Inflammatory macrophage treated with lipopolysaccharide for 4 hours (primary cell): ENCODE measurements around the gene CCDC142.

ENCODE experiments used
- DNase-seq: peaks from one replicate; pipeline ENCODE4 v3.0.0-alpha.2; 2020

CCDC142 gene

DNA sequence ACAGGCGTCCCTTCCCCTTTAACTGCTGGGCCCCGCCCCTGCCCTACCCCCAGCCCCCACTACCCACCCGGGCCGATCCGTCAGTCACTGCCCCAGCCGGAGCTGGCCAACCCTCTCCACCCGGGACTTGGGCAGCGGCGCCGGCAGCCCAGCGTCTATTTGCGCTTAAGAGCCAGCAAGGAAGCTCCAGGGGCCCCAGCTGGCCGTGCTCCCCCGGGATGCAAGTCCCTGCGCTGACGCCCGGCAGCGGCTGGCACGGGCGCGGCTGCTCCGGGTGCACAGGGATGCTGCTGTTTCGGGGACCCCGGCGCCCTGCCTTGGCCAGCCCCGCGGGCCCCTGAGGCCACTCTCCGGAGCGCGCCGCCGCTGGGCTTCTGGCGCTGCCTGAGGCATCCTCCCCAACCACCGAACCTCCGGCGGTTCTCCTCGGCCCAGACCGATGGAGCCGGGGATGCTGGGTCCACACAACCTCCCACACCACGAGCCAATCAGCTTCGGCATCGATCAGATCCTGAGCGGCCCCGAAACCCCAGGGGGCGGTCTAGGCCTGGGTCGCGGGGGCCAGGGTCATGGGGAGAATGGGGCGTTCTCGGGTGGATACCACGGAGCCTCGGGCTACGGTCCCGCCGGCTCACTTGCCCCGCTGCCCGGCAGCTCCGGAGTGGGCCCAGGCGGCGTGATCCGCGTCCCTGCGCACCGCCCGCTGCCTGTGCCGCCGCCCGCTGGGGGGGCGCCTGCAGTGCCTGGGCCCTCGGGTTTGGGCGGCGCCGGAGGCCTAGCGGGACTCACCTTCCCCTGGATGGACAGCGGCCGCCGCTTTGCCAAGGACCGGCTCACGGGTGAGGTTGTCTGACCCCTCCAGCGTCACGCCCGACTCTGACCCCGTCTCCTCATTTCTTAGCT is 31.8 kb upstream of the CCDC142 start, which contains the start of gene TLX2:
Gene TLX2, plus strand, starts transcription at position 83 of the 903 bp plus-strand sequence. Its CDS starts 357 bp downstream, at position 440.
- DNase-seq, result no peak

- DNase-seq, result no peak
These were observed 31.0 kb upstream of the CCDC142 start for GRCh38 chr2:74513605-74514367.

DNA sequence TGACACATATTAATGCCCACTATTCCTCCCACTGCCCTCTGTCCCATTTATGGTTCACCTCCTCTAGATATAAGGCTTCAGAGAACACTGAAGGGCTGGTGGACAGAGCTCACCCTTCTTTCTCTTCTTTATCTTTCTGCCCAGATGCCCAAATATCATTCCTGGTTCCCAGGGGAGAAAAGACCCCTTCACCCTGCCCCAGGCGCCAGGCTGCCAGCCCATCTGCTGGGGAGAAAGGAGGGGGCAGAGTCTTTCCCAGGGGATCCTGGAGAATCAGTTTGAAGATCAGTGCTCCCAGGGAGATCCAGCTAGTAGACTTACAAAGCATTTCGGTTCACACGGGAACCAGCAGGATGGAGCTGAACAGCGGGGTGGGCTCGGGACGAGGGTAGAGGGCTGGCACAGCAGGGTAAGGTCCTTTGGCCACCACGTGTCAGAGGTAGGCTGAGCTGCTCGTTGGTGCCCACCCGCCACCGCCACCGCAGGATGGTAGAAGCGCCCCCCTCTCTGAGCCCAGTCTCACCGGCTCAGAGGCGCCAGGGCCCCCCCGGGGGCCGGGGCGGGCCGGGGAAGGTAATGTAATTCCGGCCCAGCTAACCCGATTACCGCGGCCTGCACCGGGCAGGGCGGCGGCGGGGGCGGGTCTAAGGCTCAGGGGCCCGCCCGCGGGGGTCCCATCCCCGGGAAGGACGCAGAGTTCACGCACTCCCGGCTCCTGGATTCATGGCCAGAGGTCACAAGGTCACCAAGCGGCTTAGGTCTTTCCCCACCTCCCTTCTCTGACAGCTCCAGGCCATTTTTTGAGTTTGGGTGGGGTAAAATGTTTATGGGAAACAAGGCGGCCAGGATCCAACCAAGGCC is 30.2 kb upstream of the CCDC142 start:
- DNase-seq, result no peak

DNA sequence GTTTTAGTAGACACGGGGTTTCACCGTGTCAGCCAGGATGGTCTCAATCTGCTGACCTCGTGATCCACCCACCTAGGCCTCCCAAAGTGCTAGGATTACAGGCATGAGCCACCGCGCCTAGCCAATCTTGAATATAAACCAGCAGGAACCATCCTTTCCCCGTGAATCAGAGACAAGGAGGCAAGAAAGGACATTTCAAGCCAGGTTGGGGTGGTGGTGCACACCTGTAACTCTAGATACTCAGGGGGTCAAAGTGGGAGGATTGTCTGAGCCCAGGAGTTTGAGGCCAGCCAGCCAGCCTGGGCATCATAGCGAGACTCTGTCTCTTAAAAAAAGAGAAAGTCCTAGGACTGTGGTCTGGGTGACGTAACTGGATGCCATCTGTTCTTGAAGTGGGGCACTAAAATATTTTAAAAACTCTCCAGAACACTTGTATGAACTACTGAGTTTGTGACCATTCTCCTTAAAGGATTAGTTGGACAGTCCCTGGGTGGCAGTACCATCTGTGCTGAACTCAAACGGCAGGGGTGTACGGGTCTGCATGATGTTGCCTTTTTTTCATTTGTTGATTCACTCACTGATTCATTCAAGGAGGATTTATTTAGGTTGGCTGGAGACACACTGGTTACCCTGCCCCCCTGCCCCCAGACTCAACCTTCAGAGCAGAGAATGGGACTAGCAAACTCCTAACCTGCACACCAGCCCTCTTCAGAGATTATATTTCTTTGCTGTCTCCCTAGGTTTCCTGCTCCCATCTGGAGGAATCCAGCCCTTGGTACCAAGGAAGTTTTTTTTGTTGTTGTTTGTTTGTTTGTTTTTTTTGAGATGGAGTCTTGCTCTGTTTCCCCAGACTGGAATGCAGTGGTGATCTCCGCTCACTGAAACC is 28.5 kb upstream of the CCDC142 start:
- no peak for DNase-seq

GRCh38 chr2:74510272-74510671 is 27.5 kb upstream of the CCDC142 start:
- no peak for DNase-seq

DNA sequence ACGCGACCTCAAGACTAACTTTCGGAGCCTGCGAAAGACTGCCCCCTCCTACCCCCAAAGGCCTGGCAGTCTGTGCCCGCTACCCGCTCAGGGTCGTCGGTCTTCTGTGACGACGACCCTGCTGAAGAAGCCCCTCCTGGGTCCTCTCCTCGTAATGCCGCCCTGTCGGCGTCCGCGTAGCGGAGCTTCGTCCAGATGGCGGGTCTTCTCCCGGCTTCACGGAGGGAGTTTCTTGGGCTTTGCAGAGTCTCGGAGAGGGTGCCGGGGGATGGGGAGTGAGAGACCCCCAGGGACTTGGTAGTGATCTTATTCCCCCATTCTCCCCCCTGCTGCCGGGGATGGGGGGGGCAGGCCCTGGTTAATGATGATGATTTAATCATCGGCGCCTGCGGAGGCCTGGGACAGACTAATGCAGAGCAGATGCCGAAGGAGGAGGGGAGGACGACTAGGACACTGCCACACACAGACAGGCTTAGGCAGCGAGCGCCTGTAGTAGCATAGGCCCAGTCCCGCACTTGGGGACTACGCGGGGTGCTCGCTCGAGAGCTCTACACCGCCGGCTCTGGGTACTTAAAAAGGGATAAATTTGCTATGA is 25.2 kb upstream of the CCDC142 start:
- no peak for DNase-seq

- DNase-seq, result peak; percentile 99
These were observed 24.5 kb upstream of the CCDC142 start, which contains the start of gene PCGF1 for GRCh38 chr2:74507145-74507925. Gene PCGF1 (minus strand): TSS chr2:74507695. CDS start chr2:74507668, 27 bp downstream.

GRCh38 chr2:74505448-74506246 is 22.8 kb upstream of the CCDC142 start:
- no peak for DNase-seq

DNA sequence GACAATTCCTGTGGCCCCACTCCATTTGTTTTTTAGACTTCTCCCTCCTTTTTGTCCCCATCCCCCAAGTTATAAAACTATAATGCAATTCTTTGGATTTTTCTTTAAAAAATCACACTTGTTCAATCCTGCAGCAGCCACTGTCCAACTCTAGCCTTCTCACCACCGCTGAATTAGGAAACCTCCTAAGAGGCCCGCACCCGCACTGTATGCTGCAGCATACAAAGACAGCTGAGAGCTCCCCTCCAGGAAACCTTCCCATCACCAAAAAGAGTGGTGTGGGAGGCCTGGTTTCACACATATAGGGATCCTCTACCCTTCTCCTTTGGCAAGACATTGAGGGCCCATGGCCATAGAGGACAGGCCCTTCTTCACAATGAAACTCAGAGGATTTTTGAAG is 21.8 kb upstream of the CCDC142 start:
- no peak for DNase-seq

- DNase-seq, result no peak
These were observed 21.0 kb upstream of the CCDC142 start for GRCh38 chr2:74503506-74504475.

- peak; percentile 83 for DNase-seq
These were observed 20.1 kb upstream of the CCDC142 start for GRCh38 chr2:74502720-74503505.

GRCh38 chr2:74502147-74502719 is 19.4 kb upstream of the CCDC142 start:
- peak; percentile 46 for DNase-seq

DNA sequence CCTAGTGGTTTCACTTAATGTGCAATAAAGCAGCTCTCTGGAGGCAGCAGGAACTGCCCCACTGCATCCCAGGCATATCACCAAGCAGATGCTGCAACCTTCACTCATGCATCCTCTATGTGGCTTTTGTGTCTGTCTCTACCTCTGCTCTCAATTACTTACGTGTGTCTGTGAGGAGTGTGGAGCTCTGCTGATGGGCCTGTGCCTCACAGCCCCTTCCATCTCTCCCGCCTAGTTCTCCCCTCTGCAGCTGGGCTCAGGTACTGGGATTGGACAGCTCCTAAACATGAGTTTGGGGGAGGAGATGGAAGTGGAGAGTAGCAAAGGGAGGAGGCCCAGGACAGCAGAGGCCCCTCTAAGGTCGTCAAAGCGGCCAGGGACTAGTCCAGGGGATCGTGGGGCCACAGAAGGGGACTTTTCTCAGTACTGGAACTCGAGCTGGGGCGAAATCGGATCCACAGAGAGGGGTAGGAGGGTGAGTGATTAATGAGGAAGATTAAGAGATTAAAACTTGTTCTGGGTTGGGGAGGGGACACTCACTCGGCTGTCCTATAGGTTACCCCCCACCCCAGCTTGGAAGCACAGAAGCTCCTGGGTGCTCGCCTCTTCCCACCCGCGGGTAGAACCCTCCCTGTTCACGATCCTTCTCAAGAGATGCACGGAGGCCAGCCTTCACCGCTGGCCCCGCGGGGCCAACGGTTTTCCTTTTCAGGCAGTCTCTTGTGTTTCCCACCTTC is 18.7 kb upstream of the CCDC142 start:
- no peak for DNase-seq

GRCh38 chr2:74500578-74500946 is 17.8 kb upstream of the CCDC142 start:
- DNase-seq, result no peak

DNA sequence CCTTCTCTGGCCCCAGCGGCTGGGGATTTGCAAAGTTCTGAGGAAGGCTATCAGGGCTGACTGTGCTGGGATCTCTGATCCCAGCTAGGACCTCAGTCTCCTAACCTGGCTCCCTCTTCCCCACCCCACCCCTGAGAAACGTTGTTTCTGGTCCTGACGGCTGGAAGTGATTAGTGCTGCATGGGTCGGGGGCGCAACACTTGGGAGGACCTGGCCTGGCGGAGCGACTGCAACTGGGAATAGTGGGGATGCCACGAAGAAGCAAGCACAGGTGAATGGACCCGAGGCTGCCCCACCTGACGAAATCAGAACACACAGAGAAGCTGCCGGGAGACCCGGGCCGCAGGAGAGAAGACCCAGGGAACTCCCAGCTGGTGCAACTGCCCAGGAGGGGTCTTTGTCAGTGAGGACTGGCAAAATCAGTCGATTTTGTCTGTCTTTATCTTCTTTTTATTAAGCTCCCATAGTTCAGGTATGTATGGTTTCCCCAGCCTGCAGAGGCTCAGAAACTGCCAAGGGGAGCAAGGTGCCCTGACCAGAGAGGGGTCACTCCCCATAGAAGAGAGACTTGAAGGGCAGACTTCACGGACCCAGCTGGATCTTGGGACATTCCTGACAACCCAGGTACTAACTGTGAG is 17.3 kb upstream of the CCDC142 start:
- DNase-seq, result no peak
